Activated T-cell treated with anti-CD3 and anti-CD28 coated beads for 24 hours (primary cell): ENCODE data around the gene PXT1.

Experiments used
- DNase-seq: peaks from one replicate; pipeline ENCODE4 v3.0.0-alpha.2; 2020; ENCODE audit warnings: low read depth

PXT1 gene

GRCh38 chr6:36346486-36347273 is 96.0 kb downstream of the PXT1 start:
- DNase-seq, result no peak

- no peak for DNase-seq
Measured at GRCh38 chr6:36345681-36346466, 96.8 kb downstream of the PXT1 start.

GRCh38 chr6:36343109-36343680 is 99.5 kb downstream of the PXT1 start:
- DNase-seq, result no peak

DNA sequence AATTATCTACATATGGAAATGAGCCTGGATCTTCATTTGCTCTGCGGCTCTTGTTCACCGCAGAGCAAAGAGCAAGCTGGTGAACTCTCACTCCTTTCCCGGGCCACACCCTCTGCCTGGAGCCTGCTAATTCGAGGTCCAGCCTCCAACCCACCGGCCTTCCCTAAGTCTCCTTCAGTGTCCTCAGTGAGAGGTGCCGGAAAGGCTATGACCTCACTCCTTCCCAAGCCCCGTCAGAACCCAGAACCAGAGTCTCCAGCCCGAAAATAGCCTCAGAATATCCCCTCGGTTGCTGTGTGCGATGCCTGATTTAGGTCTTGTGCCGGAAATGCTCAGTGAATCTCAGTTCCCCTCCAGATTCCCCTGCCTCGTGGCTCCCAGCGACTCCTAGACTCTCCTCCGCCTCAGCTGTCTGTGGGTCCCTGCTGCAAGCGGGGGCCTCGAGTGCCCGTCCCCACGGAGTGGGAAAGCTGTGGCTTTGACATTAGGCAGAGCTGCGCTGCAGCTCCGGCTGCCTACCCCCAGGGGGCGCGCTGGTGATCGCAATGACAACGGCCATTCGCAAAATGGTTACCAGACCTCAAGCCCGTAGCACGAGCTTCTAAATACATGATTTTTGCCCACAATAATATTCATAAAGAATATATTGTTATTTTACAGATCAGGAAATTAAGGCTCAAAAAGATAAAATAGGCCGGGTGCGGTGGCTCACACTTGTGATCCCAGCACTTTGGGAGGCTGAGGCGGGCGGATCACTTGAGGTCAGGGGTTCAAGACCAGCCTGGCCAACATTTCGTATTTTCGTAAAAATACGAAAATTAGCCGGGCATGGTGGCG is 101.8 kb downstream of the PXT1 start:
- DNase-seq, result peak; percentile 67
